ENCODE results near the gene HIP1. TPM values are rescaled to one million over a fixed set of nuclear protein-coding genes. Genes with fewer than 3 reads are reported as not detected.
A peak's percentile ranks its signal among the peaks of the same experiment; 100 is the strongest.

HIP1 gene
- total and polyA plus RNA-seq, 2 of the 13 experiments (the other 11 are each of a cell fraction or from before 2014, with no cell fraction given) = 4.5 to 6.2 TPM

DNA sequence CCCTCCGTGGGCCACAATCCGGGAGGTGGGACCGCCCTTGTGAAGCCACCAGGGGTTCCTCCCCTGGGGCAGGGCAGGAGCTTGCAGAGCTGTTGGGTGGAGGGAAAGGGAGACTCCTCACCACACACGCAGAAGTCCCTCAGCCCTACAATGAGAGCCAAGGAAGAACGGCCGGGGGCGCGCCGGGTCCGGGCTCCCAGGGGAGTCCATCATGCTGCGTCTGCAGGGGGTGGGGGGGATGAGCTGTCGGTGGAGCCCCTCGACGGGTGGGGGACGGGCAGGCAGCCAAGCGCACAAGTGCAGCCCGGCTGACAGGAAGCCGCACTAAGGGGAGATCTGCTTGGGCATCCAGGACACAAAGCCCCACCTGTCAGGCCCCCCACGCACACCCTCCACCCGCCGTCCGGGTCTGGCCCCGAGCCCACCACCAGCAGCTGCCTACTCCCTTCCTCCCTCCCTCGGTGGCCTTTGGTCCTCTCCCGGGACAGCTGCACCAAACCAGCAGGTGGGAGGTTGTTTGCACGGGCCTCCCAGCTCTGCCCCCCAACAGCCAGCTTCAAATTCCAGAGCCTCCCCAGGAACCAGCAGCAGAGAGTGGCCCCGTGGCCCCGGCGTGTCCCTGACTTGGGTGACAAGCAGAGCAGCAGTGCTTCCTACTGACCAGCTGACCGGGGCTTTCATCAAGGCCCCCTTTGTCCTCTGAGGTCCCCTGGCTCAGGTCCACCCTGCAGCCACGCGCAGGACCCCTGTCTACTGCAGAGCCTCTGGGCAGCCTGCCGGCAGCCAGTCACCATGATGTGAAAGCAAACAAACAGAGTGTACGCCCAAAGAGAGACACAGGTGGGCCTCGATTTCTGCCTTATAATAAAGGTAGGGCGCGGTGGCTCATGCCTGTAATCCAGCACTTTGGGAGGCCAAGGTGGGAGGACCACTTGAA lies 50.3 kb downstream of the HIP1 start (continued):
- TF ChIP-seq, protein P1, sequence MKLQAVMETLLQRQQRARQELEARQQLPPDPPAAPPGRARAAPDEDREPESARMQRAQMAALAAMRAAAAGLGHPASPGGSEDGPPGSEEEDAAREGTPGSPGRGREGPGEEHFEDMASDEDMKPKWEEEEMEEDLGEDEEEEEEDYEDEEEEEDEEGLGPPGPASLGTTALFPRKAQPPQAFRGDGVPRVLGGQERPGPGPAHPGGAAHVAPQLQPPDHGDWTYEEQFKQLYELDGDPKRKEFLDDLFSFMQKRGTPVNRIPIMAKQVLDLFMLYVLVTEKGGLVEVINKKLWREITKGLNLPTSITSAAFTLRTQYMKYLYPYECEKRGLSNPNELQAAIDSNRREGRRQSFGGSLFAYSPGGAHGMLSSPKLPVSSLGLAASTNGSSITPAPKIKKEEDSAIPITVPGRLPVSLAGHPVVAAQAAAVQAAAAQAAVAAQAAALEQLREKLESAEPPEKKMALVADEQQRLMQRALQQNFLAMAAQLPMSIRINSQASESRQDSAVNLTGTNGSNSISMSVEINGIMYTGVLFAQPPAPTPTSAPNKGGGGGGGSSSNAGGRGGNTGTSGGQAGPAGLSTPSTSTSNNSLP (IDR thresholded peaks at IDR 0.05; ENCODE audit: low read depth, low read length) = no peak
- no peak for TF ChIP-seq ZNF333 (CRISPR knock-in tag; IDR thresholded peaks at IDR 0.05; ENCODE audit: borderline replicate concordance)
- TF ChIP-seq, protein P2, sequence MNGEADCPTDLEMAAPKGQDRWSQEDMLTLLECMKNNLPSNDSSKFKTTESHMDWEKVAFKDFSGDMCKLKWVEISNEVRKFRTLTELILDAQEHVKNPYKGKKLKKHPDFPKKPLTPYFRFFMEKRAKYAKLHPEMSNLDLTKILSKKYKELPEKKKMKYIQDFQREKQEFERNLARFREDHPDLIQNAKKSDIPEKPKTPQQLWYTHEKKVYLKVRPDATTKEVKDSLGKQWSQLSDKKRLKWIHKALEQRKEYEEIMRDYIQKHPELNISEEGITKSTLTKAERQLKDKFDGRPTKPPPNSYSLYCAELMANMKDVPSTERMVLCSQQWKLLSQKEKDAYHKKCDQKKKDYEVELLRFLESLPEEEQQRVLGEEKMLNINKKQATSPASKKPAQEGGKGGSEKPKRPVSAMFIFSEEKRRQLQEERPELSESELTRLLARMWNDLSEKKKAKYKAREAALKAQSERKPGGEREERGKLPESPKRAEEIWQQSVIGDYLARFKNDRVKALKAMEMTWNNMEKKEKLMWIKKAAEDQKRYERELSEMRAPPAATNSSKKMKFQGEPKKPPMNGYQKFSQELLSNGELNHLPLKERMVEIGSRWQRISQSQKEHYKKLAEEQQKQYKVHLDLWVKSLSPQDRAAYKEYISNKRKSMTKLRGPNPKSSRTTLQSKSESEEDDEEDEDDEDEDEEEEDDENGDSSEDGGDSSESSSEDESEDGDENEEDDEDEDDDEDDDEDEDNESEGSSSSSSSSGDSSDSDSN (CRISPR knock-in tag; IDR thresholded peaks at IDR 0.05) = peak; percentile 85
- no peak for TF ChIP-seq ASH2L (IDR thresholded peaks at IDR 0.05; ENCODE audit: insufficient read length, low read depth, low read length)
- no peak for TF ChIP-seq ZNF879 (CRISPR knock-in tag; IDR thresholded peaks at IDR 0.05)
- peak; percentile 74; the same call in 1 of the 2 replicates for TF ChIP-seq ZNF788 (CRISPR knock-in tag; IDR thresholded peaks at IDR 0.05; ENCODE audit: borderline replicate concordance)
- no peak for TF ChIP-seq ZFP36L2 (CRISPR knock-in tag; IDR thresholded peaks at IDR 0.05)
- TF ChIP-seq ZNF501 (CRISPR knock-in tag; IDR thresholded peaks at IDR 0.05) = peak; percentile 58; the same call in 1 of the 2 replicates
- no peak for TF ChIP-seq ZNF260 (CRISPR knock-in tag; IDR thresholded peaks at IDR 0.05; ENCODE audit: borderline replicate concordance, low read depth)
- TF ChIP-seq, protein P3, sequence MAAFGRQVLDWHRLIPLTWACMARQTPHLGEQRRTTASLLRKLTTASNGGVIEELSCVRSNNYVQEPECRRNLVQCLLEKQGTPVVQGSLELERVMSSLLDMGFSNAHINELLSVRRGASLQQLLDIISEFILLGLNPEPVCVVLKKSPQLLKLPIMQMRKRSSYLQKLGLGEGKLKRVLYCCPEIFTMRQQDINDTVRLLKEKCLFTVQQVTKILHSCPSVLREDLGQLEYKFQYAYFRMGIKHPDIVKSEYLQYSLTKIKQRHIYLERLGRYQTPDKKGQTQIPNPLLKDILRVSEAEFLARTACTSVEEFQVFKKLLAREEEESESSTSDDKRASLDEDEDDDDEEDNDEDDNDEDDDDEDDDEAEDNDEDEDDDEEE (CRISPR knock-in tag; IDR thresholded peaks at IDR 0.05) = 0 out of 2 replicates have a peak, but pooled peaks have one; percentile 23
- TF ChIP-seq PHF21A (CRISPR knock-in tag; IDR thresholded peaks at IDR 0.05) = peak; percentile 98
- no peak for TF ChIP-seq PAX8 (CRISPR knock-in tag; IDR thresholded peaks at IDR 0.05; ENCODE audit: borderline replicate concordance)
- no peak for TF ChIP-seq KAT2B (IDR thresholded peaks at IDR 0.05; ENCODE audit: borderline replicate concordance, low read depth, low read length)
- TF ChIP-seq ATAD3A (CRISPR knock-in tag; IDR thresholded peaks at IDR 0.05) = no peak
- TF ChIP-seq XRCC5 (optimal IDR thresholded peaks at IDR 0.05; ENCODE audit: low read length) = peak; percentile 59
- TF ChIP-seq, protein P4, sequence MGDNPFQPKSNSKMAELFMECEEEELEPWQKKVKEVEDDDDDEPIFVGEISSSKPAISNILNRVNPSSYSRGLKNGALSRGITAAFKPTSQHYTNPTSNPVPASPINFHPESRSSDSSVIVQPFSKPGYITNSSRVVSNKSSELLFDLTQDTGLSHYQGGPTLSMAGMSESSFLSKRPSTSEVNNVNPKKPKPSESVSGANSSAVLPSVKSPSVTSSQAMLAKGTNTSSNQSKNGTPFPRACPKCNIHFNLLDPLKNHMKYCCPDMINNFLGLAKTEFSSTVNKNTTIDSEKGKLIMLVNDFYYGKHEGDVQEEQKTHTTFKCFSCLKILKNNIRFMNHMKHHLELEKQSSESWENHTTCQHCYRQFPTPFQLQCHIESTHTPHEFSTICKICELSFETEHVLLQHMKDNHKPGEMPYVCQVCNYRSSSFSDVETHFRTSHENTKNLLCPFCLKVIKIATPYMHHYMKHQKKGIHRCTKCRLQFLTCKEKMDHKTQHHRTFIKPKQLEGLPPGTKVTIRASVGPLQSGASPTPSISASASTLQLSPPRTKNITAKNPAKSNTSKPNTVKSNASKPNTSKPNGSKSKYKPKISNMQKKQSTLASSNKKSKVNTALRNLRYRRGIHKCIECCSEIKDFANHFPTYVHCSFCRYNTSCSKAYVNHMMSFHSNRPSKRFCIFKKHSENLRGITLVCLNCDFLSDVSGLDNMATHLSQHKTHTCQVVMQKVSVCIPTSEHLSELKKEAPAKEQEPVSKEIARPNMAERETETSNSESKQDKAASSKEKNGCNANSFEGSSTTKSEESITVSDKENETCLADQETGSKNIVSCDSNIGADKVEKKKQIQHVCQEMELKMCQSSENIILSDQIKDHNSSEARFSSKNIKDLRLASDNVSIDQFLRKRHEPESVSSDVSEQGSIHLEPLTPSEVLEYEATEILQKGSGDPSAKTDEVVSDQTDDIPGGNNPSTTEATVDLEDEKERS (CRISPR knock-in tag; IDR thresholded peaks at IDR 0.05) = no peak

Measured in HepG2 (cell line).